Uterus (tissue), 2 donors: Measurements from ENCODE around the gene INPP5B.

ENCODE experiments used
- CTCF ChIP-seq, 4 experiments: fragments of 200-600 bp in 2 of 4; fragments of 450-650 bp in 2 of 4; sonication (generic) in 2 of 4; IDR thresholded peaks; one replicate each; pipeline ENCODE4 v1.5.1; 2016 to 2019; ENCODE audit warnings: antibody characterized with exemption in 4 of 4, mild to moderate bottlenecking in 2 of 4, moderate library complexity in 1 of 4
- POLR2A ChIP-seq, 2 donors: fragments of 450-650 bp; IDR thresholded peaks; one replicate each; pipeline ENCODE4 v1.6.1; 2016; ENCODE audit warnings: antibody characterized with exemption in 2 of 2, mild to moderate bottlenecking in 1 of 2, moderate library complexity in 1 of 2

GRCh38 chr1:37851782-37852210 is 95.1 kb downstream of the INPP5B start:
- TF ChIP-seq CTCF (IDR thresholded peaks at IDR 0.05) = no peak
- no peak for TF ChIP-seq POLR2A (IDR thresholded peaks at IDR 0.05)
